Left colon (tissue), 2 donors: ENCODE data around the gene POLR1A. TPM values are rescaled to one million over a fixed set of nuclear protein-coding genes. Genes with fewer than 3 reads are reported as not detected.

Source experiments
- ATAC-seq: fragments of 200-7000 bp; cut with Tn5 transposase; one replicate; pipeline ENCODE4 v1.9.1; 2020; ENCODE audit warnings: mild to moderate bottlenecking, moderate library complexity
- DNase-seq, 2 donors: peaks; one replicate each; pipeline ENCODE4 v3.0.0-alpha.2; 2020
- intact Hi-C, 2 donors: fragments of 100-400 bp; cut with DNase I in 1 of 2; cut with micrococcal nuclease in 1 of 2; formaldehyde crosslinking; loops; one replicate each; pipeline versions ENCODE4 v1.11.2 to v1.14.0; 2022; cut with DNase I, micrococcal nuclease
- total RNA-seq, 2 donors: library from RNA; stranded (reverse); fragmentation: NEBNext Ultra II Directional; extraction: Animal tissue kit (Norgen Biotek cat#: 25700); gene quantifications; one replicate each; pipeline ENCODE4 v1.2.1, GENCODE V29; 2021
- donor health status: DM: no; HTN: no; CAD: no.
- donor health status: DM: yes; HTN: yes; CAD: no.

POLR1A gene
- total RNA-seq, 2 donors from 2014 or later = 18.4 to 29.9 TPM

DNA sequence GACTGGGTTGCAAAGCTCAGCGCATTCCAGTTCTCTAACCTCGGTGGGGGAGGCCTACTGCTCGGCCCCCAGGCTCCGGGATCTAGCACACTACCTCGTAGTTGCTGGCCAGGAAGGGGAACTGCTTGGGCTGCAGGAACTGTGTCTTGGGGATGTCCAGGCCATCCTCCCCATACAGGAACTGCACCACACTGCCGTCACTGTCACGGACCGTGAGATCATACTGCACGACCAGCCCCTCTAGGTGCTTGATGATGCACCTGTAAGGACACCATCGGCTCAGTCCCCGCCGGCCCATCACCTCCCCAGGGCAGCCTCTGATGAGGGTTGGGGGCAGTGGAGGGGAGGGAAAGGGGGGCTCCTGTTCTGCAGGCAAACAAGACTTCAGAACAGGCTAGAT, 61.6 kb downstream of the POLR1A start:
- DNase-seq (peak in 1 of 2 donors; percentile 20), ATAC-seq (no peak)
- intact Hi-C loops = no loop called here

DNA sequence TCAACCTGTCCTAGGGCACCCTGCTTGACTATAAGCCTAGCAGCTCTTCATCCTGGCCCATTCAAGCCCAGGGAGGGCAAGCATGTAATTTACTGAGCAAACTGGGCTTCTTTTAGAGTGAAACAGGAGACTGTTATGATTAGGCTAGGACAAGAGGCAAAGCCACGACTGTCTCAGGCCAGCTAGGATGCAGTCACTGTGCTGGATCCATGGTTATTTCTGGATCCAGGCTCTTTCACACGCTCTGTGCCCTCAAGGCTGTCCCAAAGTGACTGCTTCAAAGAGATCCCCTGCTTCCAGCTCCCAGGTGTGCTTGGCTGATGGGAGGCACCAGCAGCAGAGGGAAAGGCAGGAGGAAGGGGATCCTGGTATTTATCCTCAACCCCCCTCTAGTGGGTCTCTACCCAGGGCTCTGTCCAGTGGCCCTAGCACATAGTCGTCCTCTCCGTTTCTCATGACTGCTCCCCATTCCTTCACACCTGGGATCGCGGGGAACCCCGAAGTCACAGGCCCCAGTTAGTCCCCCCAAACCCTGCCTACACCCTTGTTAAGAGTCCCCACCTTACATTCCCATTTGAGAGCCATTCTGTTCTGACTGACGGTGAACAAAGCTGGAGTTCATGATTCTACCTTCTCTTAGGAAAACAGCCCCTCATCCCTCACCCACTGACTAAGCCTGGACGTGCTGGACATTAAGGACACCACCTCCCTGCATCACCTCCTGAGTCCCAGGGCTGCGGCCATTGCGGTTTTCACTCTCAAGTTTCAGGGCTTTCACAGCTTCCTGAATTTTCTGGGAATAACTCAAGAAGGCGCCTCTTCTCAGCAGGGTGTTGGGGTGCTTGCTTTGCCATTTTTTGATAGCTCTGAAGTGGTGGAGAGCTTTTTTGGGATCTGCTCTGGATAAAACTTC, 63.2 kb downstream of the POLR1A start:
- ATAC-seq = no peak
- intact Hi-C loops = no loop called here
- peak in 1 of 2 donors; percentile 5 for DNase-seq

DNA sequence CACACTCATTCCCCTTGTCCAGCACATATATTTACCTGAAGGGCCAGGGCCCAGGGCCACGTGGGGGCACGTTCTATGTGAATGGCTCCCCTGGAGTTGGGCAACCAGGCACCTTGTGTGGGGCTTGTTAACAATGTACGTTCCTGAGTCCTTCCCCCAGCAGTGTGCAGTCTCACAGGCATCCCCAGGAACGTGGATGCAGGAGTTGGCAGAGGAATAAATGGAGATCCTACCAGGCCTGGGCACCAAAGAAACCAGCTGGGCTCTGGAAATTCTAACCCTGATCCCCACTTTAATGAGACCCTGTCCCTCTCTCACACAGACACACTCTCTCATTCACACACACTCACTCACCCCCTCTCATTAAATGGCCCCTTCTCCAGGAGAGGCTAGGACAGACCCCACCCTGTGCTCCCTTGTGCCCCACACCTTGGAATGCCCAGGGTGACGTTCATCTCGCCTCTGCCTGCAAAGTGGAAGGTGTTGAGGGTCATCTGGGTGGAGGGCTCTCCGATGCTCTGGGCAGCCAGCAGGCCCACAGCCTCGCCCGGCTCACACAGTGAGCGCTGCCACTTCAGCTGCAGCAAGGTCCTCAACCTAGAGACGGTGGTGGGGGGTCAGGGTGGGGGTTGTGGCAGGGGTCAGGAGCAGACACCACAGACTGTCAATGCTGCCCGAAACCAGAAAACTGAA, 65.6 kb downstream of the POLR1A start:
- intact Hi-C loops = loop anchor here in 1 of 2 donors (5.0 kb wide), 1 partner anchor 153 kb away; the partner anchor contains the start of gene ST3GAL5
- DNase-seq (peak in 1 of 2 donors; percentile 11), ATAC-seq (no peak)

DNA sequence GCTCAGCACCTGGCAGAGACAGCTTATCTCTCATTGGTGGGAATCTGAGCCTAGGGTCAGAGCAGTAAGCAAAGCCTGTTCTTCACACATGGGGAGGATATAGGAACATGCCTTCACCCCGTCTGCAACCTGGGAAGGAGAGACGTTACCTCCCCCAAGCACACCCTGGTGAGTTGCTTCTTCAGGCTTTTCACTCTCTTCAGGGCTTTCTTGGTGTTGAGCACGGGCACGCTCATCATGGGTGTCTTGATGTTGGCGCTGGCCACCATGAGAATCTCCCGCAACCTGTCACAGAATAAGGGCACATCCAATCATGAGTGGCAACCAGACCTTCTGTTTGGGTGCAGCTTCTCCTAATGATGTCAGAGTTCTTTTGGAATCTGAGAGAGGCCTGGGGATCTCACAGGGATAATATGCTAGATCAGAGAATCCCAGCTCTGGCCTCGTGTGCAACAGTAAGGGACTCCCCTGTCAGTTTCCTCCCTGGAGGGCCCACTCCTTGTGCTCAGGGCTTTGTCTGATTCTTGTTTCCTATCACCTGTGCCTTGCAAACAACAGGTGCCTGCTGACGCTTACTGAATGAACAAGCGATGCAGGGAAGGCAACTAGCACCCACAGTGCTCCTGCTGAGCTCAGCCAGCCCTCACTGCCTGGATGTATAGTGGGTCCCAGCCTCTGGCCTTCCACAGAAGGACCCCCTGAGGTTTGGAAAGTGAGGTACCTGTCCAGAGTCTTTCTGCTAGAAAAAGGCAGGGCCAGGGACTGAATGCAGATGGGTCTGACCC, 66.3 kb downstream of the POLR1A start:
- peak in 1 of 2 donors; percentile 15 for DNase-seq
- no peak for ATAC-seq
- intact Hi-C loops = loop anchor here in 1 of 2 donors (5.0 kb wide), 1 partner anchor 152 kb away; the partner anchor contains the start of gene ST3GAL5

DNA sequence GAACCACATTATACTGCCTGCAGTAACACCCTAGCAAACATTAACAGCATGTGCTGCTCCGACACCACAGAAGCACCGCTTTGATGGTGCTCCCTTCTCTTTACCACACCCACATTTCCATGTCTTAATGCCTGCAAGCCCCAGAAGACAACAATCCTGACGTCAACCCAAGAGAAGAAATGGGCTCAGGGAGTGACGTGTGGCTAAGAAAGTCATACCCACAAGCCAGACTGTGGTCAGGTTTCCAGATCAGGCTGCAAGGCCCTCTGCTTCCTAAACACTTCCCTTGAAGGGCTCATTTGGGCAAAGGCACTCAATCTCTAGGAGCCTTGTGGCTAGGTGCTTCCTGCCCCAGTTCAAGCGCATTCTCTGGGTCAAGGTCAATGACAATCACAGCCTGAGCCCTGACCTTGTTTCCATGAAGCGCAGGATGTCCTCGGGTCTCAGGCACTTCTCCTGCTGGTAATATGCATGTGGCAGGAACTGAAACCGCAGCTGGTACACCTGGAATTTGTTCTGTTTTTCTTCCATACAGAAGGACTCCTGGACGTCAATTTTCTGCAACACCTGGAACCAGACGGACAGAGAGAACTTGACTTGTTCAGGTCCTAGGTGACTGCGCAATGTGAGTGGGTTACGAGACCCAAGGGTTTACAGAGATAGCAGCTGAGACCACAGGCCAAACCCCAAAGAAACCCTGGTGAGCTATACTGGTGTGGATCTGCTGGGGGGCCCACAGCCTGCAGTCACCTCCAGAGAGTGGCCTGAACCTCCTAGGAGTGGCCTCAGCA, 67.2 kb downstream of the POLR1A start:
- intact Hi-C loops = loop anchor here in 1 of 2 donors (5.0 kb wide), 1 partner anchor 151 kb away; the partner anchor contains the start of gene ST3GAL5
- DNase-seq (peak in 1 of 2 donors; percentile 48), ATAC-seq (peak; percentile 68)

DNA sequence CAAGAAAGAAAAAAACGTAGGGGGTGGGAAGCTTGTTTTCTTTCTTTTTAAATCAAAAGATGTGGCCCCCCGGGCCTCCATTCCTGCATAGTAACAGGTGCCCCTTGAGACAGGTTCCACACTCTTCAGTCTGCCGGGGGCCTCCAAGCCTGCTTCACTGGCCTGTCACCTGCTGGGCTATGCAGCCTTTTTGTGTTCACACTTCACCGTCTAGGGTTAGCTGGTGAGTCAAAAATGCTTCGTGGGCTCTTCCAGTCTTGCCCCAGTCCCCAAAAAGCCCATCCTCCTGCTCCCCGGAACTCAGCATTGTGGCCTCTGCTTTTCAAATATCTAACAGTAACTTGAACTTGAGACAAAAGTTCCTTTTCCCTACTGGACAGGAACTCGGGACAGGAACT, 67.9 kb downstream of the POLR1A start:
- ATAC-seq (no peak), DNase-seq (peak in 1 of 2 donors; percentile 20)
- intact Hi-C loops = loop anchor here in 1 of 2 donors (5.0 kb wide), 1 partner anchor 150 kb away; the partner anchor contains the start of gene ST3GAL5

DNA sequence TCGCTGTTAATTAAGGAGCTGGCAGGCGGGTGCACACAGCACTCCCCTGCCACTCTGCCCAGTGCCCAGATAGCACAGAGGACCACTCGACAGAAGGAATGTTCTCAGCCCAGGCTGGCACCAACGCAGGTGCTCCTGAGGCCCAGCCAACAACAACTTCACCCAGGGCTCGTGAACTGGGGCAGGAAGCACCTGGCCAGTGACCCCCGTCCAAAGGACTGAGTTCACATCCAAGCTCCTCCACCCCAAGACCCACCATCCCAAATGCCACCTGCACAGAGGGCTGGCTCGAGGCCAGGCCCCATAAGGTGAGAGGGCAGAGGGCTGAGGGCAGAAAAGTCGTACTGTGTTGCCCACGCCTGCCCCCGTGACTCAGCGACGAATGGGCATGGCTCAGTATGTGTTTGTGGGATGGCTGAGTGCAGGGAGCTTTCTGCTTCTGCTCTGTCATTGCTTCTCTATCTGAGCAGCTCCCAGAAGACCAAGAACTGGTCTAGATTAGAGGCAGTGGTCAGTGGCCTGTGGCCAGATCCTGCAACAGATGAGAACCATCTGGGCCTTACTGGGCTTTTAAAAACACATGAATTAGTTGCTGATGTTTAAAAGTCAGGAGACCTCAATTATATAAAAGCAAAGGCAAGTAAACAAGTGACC, 68.4 kb downstream of the POLR1A start:
- ATAC-seq = peak; percentile 14
- DNase-seq = peak; percentile 45 to 48
- intact Hi-C loops = loop anchor here in 1 of 2 donors (5.0 kb wide), 1 partner anchor 150 kb away; the partner anchor contains the start of gene ST3GAL5

DNA sequence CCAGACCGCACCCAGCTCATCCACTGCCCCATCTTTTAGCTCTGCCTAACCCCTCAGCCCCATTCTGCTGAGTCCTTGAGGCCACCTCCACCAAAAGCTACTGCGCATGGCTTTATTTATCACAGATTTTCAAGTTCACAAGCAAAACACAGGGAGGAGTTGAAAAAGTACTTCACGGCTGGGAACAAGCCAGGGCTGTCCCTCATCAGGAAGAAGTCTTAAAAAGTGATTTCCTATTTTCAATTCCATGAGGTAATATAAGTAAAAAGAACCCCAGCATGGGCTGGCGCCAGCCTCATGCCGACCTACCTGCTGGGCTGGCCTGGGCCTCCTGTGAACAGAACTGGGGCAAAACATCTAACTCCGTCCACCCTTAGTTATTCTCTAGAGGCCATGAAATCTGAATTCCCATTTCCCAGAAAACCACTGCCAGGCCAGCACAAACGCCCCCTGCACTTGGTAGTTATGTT, 69.0 kb downstream of the POLR1A start:
- intact Hi-C loops = loop anchor here in 1 of 2 donors (5.0 kb wide), 1 partner anchor 149 kb away; the partner anchor contains the start of gene ST3GAL5
- peak in 1 of 2 donors; percentile 27 for DNase-seq
- ATAC-seq = no peak

DNA sequence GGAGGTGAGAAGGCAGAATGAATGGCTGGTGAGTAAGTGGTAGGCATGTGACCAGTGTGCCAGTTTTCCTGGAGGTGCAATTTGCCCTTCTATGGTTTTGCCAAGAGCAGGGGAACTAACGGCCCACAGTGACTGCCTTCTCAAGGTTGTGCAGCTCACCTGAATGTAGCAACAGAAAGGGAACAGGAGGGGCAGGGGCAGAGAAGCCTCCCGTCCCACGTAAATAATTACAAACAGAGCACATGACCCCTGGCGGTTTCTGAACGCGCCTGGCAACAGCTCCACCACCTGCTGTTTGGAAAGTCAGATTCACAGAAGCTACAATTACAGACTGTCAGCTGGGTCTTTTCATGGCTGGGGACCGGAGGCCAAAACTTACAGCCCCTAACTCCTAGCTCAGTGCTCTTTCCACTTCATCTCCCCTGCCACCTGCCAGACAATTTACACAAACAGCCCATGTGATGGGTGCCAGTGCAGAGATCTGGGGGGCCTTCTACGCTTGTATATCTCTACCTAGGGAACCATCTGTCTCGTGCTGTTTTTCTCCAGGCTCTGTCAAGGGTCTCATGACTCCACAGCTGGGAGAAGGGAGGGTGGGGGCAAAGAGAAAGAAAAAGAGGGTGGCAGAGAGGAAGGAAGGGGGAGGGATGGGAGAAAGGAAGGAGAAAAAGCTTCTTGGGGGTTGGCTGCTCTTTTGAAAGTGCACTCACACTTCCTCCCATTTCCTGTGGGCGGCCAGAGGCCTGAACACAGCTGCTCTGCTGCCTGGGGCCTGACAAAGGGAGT, 69.6 kb downstream of the POLR1A start:
- intact Hi-C loops = loop anchor here in 1 of 2 donors (5.0 kb wide), 1 partner anchor 149 kb away; the partner anchor contains the start of gene ST3GAL5
- ATAC-seq (peak; percentile 62), DNase-seq (peak; percentile 69 to 79)

DNA sequence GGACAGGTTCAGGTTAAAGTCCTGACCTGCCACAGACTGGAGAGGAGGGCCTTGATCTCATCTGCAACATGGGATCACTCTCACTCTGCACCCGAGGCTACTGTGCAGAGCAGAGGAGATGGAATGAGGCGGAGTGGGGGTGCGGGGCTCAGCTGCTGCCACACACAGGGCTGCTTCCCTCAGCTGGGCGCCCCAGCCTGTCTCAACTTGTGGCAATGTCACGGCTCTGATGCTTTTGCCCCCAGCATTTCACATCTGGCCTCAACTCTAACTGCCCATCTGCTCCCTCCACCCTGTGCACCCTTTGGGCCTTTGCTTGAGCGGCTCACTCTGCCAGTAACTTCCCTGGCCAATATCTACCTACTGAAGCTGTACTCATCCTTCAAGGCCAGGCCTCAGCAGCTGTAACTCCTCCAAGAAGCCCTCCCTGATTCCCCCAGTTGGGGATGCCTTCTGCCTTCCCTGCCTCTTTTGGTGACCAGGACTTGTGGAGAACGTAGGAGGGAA, 70.3 kb downstream of the POLR1A start:
- DNase-seq (no peak), ATAC-seq (no peak)
- intact Hi-C loops = loop anchor here in 1 of 2 donors (5.0 kb wide), 1 partner anchor 148 kb away; the partner anchor contains the start of gene ST3GAL5

DNA sequence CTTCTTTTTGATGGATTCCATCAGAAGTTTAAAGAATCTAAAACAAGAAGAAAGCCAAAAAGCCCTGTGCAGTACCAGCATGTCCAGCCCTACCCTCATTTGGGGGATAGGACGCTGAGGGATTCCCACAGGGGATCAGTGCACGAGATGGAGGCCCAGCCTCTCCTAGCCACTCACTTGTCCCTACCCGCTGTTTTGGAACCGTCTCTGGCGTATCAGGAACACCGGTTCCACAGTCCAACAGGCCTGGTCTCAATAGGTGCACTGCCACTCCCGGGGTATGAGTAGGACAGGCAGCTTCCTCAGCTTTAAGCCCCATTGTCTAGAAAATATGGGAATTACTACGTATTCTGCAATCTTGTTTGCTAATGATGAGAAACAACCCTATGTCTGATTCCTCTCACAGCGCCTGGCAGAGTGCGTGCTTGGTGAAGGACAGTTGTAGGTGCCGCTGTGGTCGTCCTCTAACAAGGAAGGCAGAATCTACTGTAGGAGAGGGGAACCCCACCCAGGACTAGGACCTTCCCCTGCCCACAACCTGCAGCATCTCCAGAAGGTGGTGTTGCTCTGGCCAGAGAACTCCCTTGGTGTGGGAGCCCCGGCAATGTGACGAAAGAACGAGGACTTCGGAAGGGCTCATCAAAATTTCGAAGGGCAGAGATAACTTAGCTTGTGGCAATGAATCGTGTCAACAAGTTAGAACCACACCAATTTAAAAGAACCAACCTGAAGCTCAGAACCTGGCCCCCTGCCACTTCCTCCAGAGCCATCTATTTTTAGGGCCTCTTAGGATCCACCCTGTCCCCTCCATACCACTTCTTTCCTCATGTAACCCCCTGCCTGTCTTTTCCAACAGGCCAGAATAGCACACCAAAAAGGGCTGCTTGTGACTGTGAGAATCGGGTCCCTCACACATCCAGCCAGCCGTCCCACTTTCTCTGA, 71.7 kb downstream of the POLR1A start:
- intact Hi-C loops = no loop called here
- DNase-seq = no peak
- no peak for ATAC-seq

DNA sequence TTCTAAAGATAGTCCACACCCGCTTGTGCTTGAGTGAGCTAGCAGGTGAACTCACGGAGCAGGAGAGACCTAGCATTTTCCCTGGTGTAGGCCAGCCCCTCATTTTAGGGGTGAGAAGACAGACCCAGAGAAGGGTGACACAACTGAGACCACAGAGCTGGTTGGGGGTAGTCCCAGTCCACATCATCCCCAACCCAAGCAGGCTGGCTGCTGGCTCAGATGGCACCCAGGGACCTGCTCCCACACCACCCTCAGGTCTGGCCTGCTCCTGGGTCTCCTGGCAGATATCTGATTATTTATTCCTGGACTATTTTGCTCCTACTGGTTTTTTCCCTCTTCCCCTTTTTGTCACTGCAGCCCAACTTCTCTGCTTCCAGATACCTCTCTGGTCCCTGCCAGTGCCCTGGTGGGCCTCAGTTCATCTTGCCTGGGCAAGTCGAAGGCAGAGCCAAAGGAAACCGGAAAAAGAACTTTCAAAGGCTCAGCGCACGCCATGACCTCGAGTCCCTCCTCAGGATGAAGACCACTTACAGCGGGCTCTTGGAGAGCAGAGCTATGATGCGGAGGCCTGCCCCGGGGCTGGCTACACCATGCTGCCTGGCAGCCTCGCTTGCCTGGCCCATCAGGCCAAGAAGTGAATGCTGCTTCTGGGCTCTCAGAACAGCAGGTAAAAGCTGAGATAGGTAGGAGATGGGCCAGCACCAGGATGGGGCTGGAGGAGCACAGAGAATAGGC, 72.7 kb downstream of the POLR1A start:
- DNase-seq = no peak
- intact Hi-C loops = no loop called here
- no peak for ATAC-seq

DNA sequence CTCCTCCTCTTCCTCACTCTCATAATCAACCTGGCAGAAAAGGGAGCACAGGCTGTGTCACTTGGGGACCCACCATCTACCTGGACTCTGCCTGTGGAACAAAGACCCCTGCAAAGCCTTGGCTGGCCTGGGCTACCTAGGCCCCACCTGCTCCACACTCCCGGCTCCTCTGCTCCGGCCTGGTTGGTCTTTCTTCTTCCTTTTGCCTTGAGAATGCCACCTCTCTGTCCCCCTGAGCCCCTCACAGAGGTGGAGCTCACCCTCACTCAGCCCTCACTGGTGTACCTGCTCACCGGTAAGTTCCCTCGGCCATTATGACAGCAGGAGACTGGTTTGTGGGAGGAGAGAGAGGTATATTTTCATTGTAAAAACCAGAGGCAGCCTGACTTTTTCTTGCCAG, 74.1 kb downstream of the POLR1A start:
- intact Hi-C loops = no loop called here

DNA sequence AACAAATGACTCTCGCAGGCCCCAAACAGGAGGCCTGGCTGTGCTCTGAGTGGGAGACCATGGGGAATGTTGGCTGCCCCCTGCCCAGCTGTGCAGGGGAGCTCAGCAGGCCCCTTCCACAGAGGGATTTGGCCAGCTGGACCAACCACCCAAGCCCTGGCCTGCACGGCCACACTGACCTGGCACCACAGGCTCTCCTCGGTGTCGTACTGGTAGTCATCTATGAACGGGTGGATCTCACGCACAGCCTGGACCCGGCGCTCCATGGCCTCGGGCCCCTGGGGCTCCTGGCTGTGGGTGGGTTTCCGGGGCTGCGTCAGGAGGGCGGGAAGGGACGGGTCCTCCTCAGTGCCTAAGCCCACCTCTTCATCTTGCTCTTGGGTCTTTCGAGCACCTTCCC, 74.5 kb downstream of the POLR1A start:
- ATAC-seq = no peak
- peak in 1 of 2 donors; percentile 11 for DNase-seq
- intact Hi-C loops = no loop called here

More for the DNA sequence above, 74.1 kb downstream of the POLR1A start:
- ATAC-seq (no peak), DNase-seq (no peak)
